OCI-LY7 (cell line): Measurements from ENCODE around the gene POLR1C. TPM values are rescaled to one million over a fixed set of nuclear protein-coding genes. Genes with fewer than 3 reads are reported as not detected.

Source experiments
- BruUV-seq: library from RNA; stranded (reverse); fragments of 400-500 nt; replicated peaks from 2 replicates; lab custom pipeline; 2021; lab: Mats Ljungman, UMichigan
- CTCF ChIA-PET: fragments of 300-600 bp; sonication (Branson Sonifier 250); formaldehyde crosslinking; loops from one replicate; lab custom pipeline; 2022; ENCODE audit warnings: antibody characterized with exemption; ENCODE audit not compliant: unreplicated experiment; lab: Charles Lee
- POLR2A ChIA-PET: fragments of 300-600 bp; sonication (Branson Sonifier 250); formaldehyde crosslinking; loops from one replicate; lab custom pipeline; 2022; ENCODE audit warnings: antibody characterized with exemption; lab: Charles Lee
- DNase-seq: peaks from one replicate; pipeline ENCODE4 v3.0.0-alpha.2; 2015; ENCODE audit warnings: low spot score
- H2AFZ ChIP-seq: fragments of 200-600 bp; sonication (generic), shearing (Covaris generic); 2 replicates; pipeline ENCODE4 v1.6.1; 2014; ENCODE audit warnings: mild to moderate bottlenecking, antibody characterized with exemption, low read length, moderate library complexity
- H3K27ac ChIP-seq: fragments of 200-600 bp; sonication (generic); 2 replicates; pipeline ENCODE4 v1.5.1; 2014; ENCODE audit warnings: mixed run types, low read depth, mild to moderate bottlenecking, moderate library complexity, low read length, inconsistent platforms; ENCODE audit not compliant: poor library complexity, severe bottlenecking
- H3K36me3 ChIP-seq: fragments of 200-600 bp; sonication (generic); 2 replicates; pipeline ENCODE4 v1.6.1; 2014; ENCODE audit warnings: mild to moderate bottlenecking, antibody characterized with exemption, low read length, moderate library complexity, mixed read lengths; ENCODE audit not compliant: insufficient read depth
- H3K4me1 ChIP-seq: fragments of 200-600 bp; sonication (generic); 2 replicates; pipeline ENCODE4 v1.5.1; 2014; ENCODE audit warnings: mild to moderate bottlenecking, low read length; ENCODE audit not compliant: insufficient read depth, poor library complexity, severe bottlenecking
- H3K4me2 ChIP-seq: fragments of 200-600 bp; sonication (generic); 2 replicates; pipeline ENCODE4 v1.6.1; 2014; ENCODE audit warnings: mild to moderate bottlenecking, low read length
- H3K4me3 ChIP-seq: fragments of 200-600 bp; sonication (generic); 2 replicates; pipeline ENCODE4 v1.5.1; 2014; ENCODE audit warnings: mild to moderate bottlenecking, low read depth, low read length; ENCODE audit not compliant: poor library complexity, severe bottlenecking
- H3K79me2 ChIP-seq: fragments of 200-600 bp; sonication (generic); 2 replicates; pipeline ENCODE4 v1.6.1; 2016; ENCODE audit warnings: low read depth, mild to moderate bottlenecking, low read length, moderate library complexity, mixed read lengths; ENCODE audit not compliant: insufficient read depth
- H3K9me2 ChIP-seq: fragments of 200-600 bp; sonication (generic); 2 replicates; pipeline ENCODE4 v1.6.1; 2016; ENCODE audit warnings: mild to moderate bottlenecking, low read length, mixed read lengths; ENCODE audit not compliant: insufficient read depth
- H3K9me3 ChIP-seq: fragments of 200-600 bp; sonication (generic); 2 replicates; pipeline ENCODE4 v1.6.1; 2014; ENCODE audit warnings: mild to moderate bottlenecking, mixed run types, low read length, mixed read lengths
- H4K20me1 ChIP-seq: fragments of 200-600 bp; sonication (generic); 2 replicates; pipeline ENCODE4 v1.6.1; 2014; ENCODE audit warnings: mild to moderate bottlenecking, antibody characterized with exemption, low read length, moderate library complexity, mixed read lengths; ENCODE audit not compliant: insufficient read depth
- CTCF ChIP-seq: fragments of 200-600 bp; sonication (generic); conservative IDR thresholded peaks from 2 replicates; pipeline ENCODE4 v1.5.1; 2014; ENCODE audit warnings: mild to moderate bottlenecking, antibody characterized with exemption, low read length, moderate library complexity, mixed read lengths
- EZH2phosphoT487 ChIP-seq: fragments of 200-600 bp; sonication (generic); IDR thresholded peaks from 2 replicates; pipeline ENCODE4 v1.6.1; 2018; ENCODE audit warnings: low read depth, borderline replicate concordance, mild to moderate bottlenecking, mixed run types, antibody characterized with exemption, low read length, moderate library complexity, mixed read lengths
- intact Hi-C: fragments of 100-400 bp; cut with micrococcal nuclease; formaldehyde crosslinking; loops from one replicate; pipeline ENCODE4 v1.10.0; 2022; ENCODE audit not compliant: unreplicated experiment
- total RNA-seq, 2 experiments: library from RNA; depleted of rRNA in 1 of 2; stranded (reverse); fragments of >200 nt in 1 of 2; shearing (Covaris generic) in 1 of 2; gene quantifications; 2 replicates each; pipeline ENCODE4 v1.2.3, GENCODE V29; 2014 to 2022

POLR1C gene
- total RNA-seq, 2 experiments from 2014 or later = 40.7 to 41.2 TPM

- no peaks in the 10 kb centered on the region for H4K20me1 ChIP-seq
- POLR2A ChIA-PET = no interaction called here
- intact Hi-C loops = no loop called here
- no peak for TF ChIP-seq EZH2phosphoT487
- no peak for TF ChIP-seq CTCF
- H3K27ac ChIP-seq = no peak overlapping the region
- H3K9me3 ChIP-seq = no peaks in the 10 kb centered on the region
- H2AFZ ChIP-seq = no peak overlapping the region
- no peaks in the 10 kb centered on the region for H3K9me2 ChIP-seq
- H3K36me3 ChIP-seq = no peaks in the 10 kb centered on the region
- H3K79me2 ChIP-seq = no peaks in the 10 kb centered on the region
- CTCF ChIA-PET = no interaction called here
- BruUV-seq = no TSS peak
- no peak overlapping the region for H3K4me3 ChIP-seq
- DNase-seq = no peak
- H3K4me1 ChIP-seq = no peaks in the 10 kb centered on the region
- H3K4me2 ChIP-seq = no peak overlapping the region
These were observed 46.9 kb upstream of the POLR1C start for GRCh38 chr6:43469947-43470346.

- no peak overlapping the region for H2AFZ ChIP-seq
- intact Hi-C loops = no loop called here
These were observed 45.5 kb upstream of the POLR1C start for GRCh38 chr6:43471399-43471798.

More at GRCh38 chr6:43471399-43471798, 45.5 kb upstream of the POLR1C start:
- DNase-seq = no peak
- no peaks in the 10 kb centered on the region for H3K79me2 ChIP-seq
- no peaks in the 10 kb centered on the region for H3K9me2 ChIP-seq
- H3K9me3 ChIP-seq = no peaks in the 10 kb centered on the region
- no peak overlapping the region for H3K27ac ChIP-seq
- TF ChIP-seq EZH2phosphoT487 = no peak
- no peak for TF ChIP-seq CTCF
- H3K4me1 ChIP-seq = no peaks in the 10 kb centered on the region
- no TSS peak for BruUV-seq
- CTCF ChIA-PET = no interaction called here
- H4K20me1 ChIP-seq = no peaks in the 10 kb centered on the region
- H3K4me3 ChIP-seq = no peak overlapping the region
- POLR2A ChIA-PET = interaction anchor here (0.8 to 1.1 kb wide), 2 partner anchors 12 to 902 kb away, joined by 3 to 4 read pairs; no protein-coding TSS in a partner anchor
- no peaks in the 10 kb centered on the region for H3K36me3 ChIP-seq
- no peak overlapping the region for H3K4me2 ChIP-seq
